CD14-positive monocyte (primary cell): Measurements from ENCODE around the gene GATA3. TPM values are rescaled to one million over a fixed set of nuclear protein-coding genes. Genes with fewer than 3 reads are reported as not detected.

Experiments used
- DNase-seq, 3 donors: peaks; one replicate each; pipeline ENCODE4 v3.0.0-alpha.2; 2011 to 2022
- H2AFZ ChIP-seq: 2 replicates; pipeline ENCODE4 v1.6.0; 2012; ENCODE audit warnings: mild to moderate bottlenecking, low read depth, low read length, inconsistent platforms; ENCODE audit not compliant: insufficient read depth, poor library complexity, severe bottlenecking
- H3K27ac ChIP-seq, 2 donors: 1 replicate in 1 of 2; 2 replicates in 1 of 2; pipeline ENCODE4 v1.5.1; 2012 to 2013; ENCODE audit warnings: low read length in 2 of 2, control low read depth in 1 of 2, inconsistent platforms in 1 of 2, low read depth in 1 of 2, mild to moderate bottlenecking in 1 of 2
- H3K27me3 ChIP-seq, 2 donors: one replicate each; pipeline versions ENCODE4 v1.6.0 to v1.6.1; 2011 to 2013; ENCODE audit warnings: low read length in 2 of 2; ENCODE audit not compliant: control insufficient read depth in 2 of 2, insufficient read depth in 2 of 2
- H3K36me3 ChIP-seq, 2 donors: replicated peaks in 1 of 2; 1 replicate in 1 of 2; 2 replicates in 1 of 2; pipeline versions ENCODE4 v1.5.1 to v1.6.1; 2012 to 2013; ENCODE audit warnings: low read length in 2 of 2, control low read depth in 1 of 2, inconsistent platforms in 1 of 2, mild to moderate bottlenecking in 1 of 2; ENCODE audit not compliant: insufficient read depth in 2 of 2, control insufficient read depth in 1 of 2
- H3K4me1 ChIP-seq, 2 donors: 1 replicate in 1 of 2; 2 replicates in 1 of 2; pipeline versions ENCODE4 v1.5.1 to v1.6.1; 2012 to 2013; ENCODE audit warnings: low read length in 2 of 2, control low read depth in 1 of 2, inconsistent platforms in 1 of 2, mild to moderate bottlenecking in 1 of 2, moderate library complexity in 1 of 2; ENCODE audit not compliant: insufficient read depth in 2 of 2, control insufficient read depth in 1 of 2
- H3K4me2 ChIP-seq: replicated peaks from 2 replicates; pipeline ENCODE3; 2012; ENCODE audit warnings: low read length, moderate library complexity, mild to moderate bottlenecking; ENCODE audit not compliant: poor library complexity, severe bottlenecking; ENCODE audit errors: extremely low read depth
- H3K4me3 ChIP-seq, 3 experiments: fragments of 200-600 bp in 1 of 3; sonication (generic) in 1 of 3; replicated peaks in 1 of 3; 1 replicate in 2 of 3; 2 replicates in 1 of 3; pipeline ENCODE4 v1.5.1; 2011 to 2013; ENCODE audit warnings: low read length in 3 of 3, mild to moderate bottlenecking in 3 of 3, control low read depth in 2 of 3, low read depth in 2 of 3, inconsistent platforms in 1 of 3, moderate library complexity in 1 of 3
- H3K79me2 ChIP-seq: 2 replicates; pipeline ENCODE4 v1.6.0; 2012; ENCODE audit warnings: mild to moderate bottlenecking, control low read depth, inconsistent platforms, low read length, moderate library complexity; ENCODE audit not compliant: insufficient read depth
- H3K9ac ChIP-seq: 2 replicates; pipeline ENCODE4 v1.6.0; 2017; ENCODE audit warnings: low read length, mild to moderate bottlenecking; ENCODE audit not compliant: insufficient read depth, poor library complexity, severe bottlenecking
- H3K9me3 ChIP-seq, 2 donors: replicated peaks in 1 of 2; 1 replicate in 1 of 2; 2 replicates in 1 of 2; pipeline versions ENCODE4 v1.5.1 to v1.6.1; 2012 to 2013; ENCODE audit warnings: low read length in 2 of 2, control low read depth in 1 of 2; ENCODE audit not compliant: control insufficient read depth in 1 of 2, insufficient read depth in 1 of 2
- H4K20me1 ChIP-seq: 2 replicates; pipeline ENCODE4 v1.6.0; 2012; ENCODE audit warnings: mild to moderate bottlenecking, low read length, control low read depth, moderate library complexity; ENCODE audit not compliant: insufficient read depth
- H3K27ac Mint-ChIP-seq, 7 donors: one replicate each; pipeline ENCODE4 v1.8.0; 2020; ENCODE audit warnings: mild to moderate bottlenecking in 7 of 7, mixed read lengths in 7 of 7, moderate library complexity in 6 of 7, inconsistent platforms in 2 of 7
- H3K27me3 Mint-ChIP-seq, 3 donors: one replicate each; pipeline ENCODE4 v1.8.0; 2021 to 2022; ENCODE audit warnings: low read depth in 3 of 3, mild to moderate bottlenecking in 3 of 3, mixed read lengths in 3 of 3, moderate library complexity in 3 of 3, inconsistent platforms in 1 of 3
- H3K36me3 Mint-ChIP-seq, 2 donors: one replicate each; pipeline ENCODE4 v1.8.0; 2020; ENCODE audit warnings: mixed read lengths in 2 of 2, inconsistent platforms in 1 of 2, mild to moderate bottlenecking in 1 of 2
- H3K4me1 Mint-ChIP-seq: one replicate; pipeline ENCODE4 v1.8.0; 2020; ENCODE audit warnings: mild to moderate bottlenecking, mixed read lengths
- H3K4me3 Mint-ChIP-seq, 2 donors: one replicate each; pipeline ENCODE4 v1.8.0; 2020; ENCODE audit warnings: mild to moderate bottlenecking in 2 of 2, mixed read lengths in 2 of 2, moderate library complexity in 1 of 2
- H3K9me3 Mint-ChIP-seq, 7 donors: one replicate each; pipeline ENCODE4 v1.8.0; 2020 to 2022; ENCODE audit warnings: mixed read lengths in 7 of 7, mild to moderate bottlenecking in 6 of 7, moderate library complexity in 6 of 7, inconsistent platforms in 2 of 7
- WGBS: methylation state at CpG from one replicate; pipeline ENCODE4 v1.1.5; 2013; ENCODE audit warnings: missing lambda C conversion rate; ENCODE audit not compliant: insufficient coverage; 5-methylcytosine and 5-hydroxymethylcytosine counted together
- intact Hi-C, 2 donors: fragments of 100-400 bp; cut with micrococcal nuclease; formaldehyde crosslinking; loops; one replicate each; pipeline versions ENCODE4 v1.15.0 to v1.15.1; 2023
- polyA plus RNA-seq, 3 donors: library from polyadenylated mRNA; depleted of rRNA in 1 of 3; unstranded in 2 of 3; stranded (reverse) in 1 of 3; fragments of 300-500 nt in 2 of 3; fragments of >200 nt in 1 of 3; fragmentation: Illumina TruSeq in 2 of 3; gene quantifications; 1 replicate in 2 of 3; 2 replicates in 1 of 3; pipeline ENCODE4 v1.2.3, GENCODE V29; 2012 to 2021
- TF ChIP-seq, protein P1 (sequence below): fragments of 200-600 bp; IDR thresholded peaks from one replicate; pipeline ENCODE4 v1.8.0; 2022; ENCODE audit warnings: antibody characterized with exemption, mild to moderate bottlenecking

Gene GATA3
- polyA plus RNA-seq, 3 donors, result 0.07 to 0.08 TPM; not detected in 1

DNA sequence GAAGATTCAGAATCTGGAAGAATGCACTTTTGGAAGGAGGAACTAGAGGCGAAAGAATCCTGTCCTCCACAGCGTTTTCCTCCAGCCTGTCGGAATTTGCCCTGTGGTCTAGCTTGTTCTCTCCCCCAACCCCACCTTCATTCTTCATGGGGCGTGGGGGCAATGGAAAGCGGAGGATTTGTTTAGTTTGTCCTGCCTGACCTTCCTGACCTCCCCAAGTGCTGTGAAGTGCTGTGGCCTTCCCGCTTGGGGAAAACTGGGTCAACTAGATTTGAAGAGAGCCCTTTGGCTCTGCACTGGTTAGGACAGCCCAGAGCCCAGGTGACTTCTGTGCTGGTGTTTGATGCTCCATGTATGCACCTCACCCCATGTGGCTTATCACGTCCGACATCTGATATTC lies 49.1 kb downstream of the GATA3 start:
- Mint-ChIP-seq H3K4me3 (no peak overlapping the region), H3K9me3 (peaks cover 0 to 3% (median 0%) of the 10 kb centered on the region in 7 donors), H3K27ac (no peak overlapping the region), H3K27me3 (peaks cover 8 to 14% (median 10%) of the 10 kb centered on the region in 3 donors), H3K36me3 (no peaks in the 10 kb centered on the region), H3K4me1 (no peaks in the 10 kb centered on the region)
- Histone ChIP-seq H3K9ac (no peak overlapping the region), H3K27me3 (no peaks in the 10 kb centered on the region), H3K4me1 (no peaks in the 10 kb centered on the region), H3K4me3 (no peak overlapping the region), H3K9me3 (no peaks in the 10 kb centered on the region), H3K27ac (no peak overlapping the region), H2AFZ (no peak overlapping the region), H3K4me2 (no peak overlapping the region), H3K79me2 (no peaks in the 10 kb centered on the region), H3K36me3 (no peaks in the 10 kb centered on the region), H4K20me1 (no peaks in the 10 kb centered on the region)
- WGBS, result 89% methylated on average over 6 of the region's 8 CpGs
- TF ChIP-seq, protein P1, sequence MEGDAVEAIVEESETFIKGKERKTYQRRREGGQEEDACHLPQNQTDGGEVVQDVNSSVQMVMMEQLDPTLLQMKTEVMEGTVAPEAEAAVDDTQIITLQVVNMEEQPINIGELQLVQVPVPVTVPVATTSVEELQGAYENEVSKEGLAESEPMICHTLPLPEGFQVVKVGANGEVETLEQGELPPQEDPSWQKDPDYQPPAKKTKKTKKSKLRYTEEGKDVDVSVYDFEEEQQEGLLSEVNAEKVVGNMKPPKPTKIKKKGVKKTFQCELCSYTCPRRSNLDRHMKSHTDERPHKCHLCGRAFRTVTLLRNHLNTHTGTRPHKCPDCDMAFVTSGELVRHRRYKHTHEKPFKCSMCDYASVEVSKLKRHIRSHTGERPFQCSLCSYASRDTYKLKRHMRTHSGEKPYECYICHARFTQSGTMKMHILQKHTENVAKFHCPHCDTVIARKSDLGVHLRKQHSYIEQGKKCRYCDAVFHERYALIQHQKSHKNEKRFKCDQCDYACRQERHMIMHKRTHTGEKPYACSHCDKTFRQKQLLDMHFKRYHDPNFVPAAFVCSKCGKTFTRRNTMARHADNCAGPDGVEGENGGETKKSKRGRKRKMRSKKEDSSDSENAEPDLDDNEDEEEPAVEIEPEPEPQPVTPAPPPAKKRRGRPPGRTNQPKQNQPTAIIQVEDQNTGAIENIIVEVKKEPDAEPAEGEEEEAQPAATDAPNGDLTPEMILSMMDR, result no peak
- intact Hi-C loops, result no loop called here
- DNase-seq, result no peak

DNA sequence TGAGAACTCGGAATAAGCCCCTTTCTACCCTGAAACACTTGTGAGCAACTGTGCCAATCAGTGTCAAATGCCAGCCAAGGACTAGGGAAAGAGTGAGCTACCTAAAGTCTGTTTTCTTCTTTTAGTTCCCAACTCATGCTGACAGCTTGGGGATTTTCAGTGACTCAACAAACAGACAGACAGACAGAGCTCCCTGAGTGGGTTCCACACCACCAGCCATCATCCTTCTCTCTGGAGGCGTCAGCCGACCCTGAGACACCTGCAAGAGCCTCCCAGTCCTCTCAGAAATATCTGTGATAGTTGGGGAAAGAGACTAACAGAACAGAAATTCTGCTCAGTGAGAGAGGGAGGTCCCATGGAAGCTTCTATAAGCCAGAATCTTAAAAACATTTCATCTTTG lies 49.5 kb downstream of the GATA3 start:
- peaks cover 0 to 3% (median 0%) of the 10 kb centered on the region in 7 donors for H3K9me3 Mint-ChIP-seq
- H3K27ac Mint-ChIP-seq, result no peak overlapping the region
- intact Hi-C loops, result no loop called here
- Histone ChIP-seq H3K27ac (no peak overlapping the region), H4K20me1 (no peaks in the 10 kb centered on the region), H3K79me2 (no peaks in the 10 kb centered on the region), H3K9ac (no peak overlapping the region), H3K9me3 (no peaks in the 10 kb centered on the region), H3K4me1 (no peaks in the 10 kb centered on the region), H3K36me3 (no peaks in the 10 kb centered on the region), H3K4me2 (no peak overlapping the region), H3K4me3 (no peak overlapping the region), H3K27me3 (no peaks in the 10 kb centered on the region), H2AFZ (no peak overlapping the region)
- no peaks in the 10 kb centered on the region for H3K4me1 Mint-ChIP-seq
- no CpG with 5 or more reads among the region's 3 CpGs for WGBS
- H3K4me3 Mint-ChIP-seq, result no peak overlapping the region
- DNase-seq, result no peak
- H3K27me3 Mint-ChIP-seq, result peaks cover 8 to 14% (median 10%) of the 10 kb centered on the region in 3 donors
- no peaks in the 10 kb centered on the region for H3K36me3 Mint-ChIP-seq
- TF ChIP-seq, protein P1, result no peak
